Esophagus muscularis mucosa (tissue), 4 donors: ENCODE measurements around the gene CKAP5. TPM values are rescaled to one million over a fixed set of nuclear protein-coding genes. Genes with fewer than 3 reads are reported as not detected.

Experiments
- DNase-seq: peaks from one replicate; pipeline ENCODE4 v3.0.0-alpha.2; 2017; ENCODE audit errors: extremely low spot score
- H3K27ac ChIP-seq, 4 donors: fragments of 200-600 bp; sonication (generic); replicated peaks in 1 of 4; 1 replicate in 3 of 4; 2 replicates in 1 of 4; pipeline ENCODE4 v1.5.1; 2016 to 2019; ENCODE audit warnings: mild to moderate bottlenecking in 1 of 4
- H3K27me3 ChIP-seq, 4 donors: fragments of 200-600 bp; sonication (generic); one replicate each; pipeline versions ENCODE4 v1.5.1 to v1.6.0; 2016 to 2019
- H3K36me3 ChIP-seq, 4 donors: fragments of 200-600 bp; sonication (generic); one replicate each; pipeline ENCODE4 v1.5.1; 2016 to 2019
- H3K4me1 ChIP-seq, 4 donors: fragments of 200-600 bp; sonication (generic); one replicate each; pipeline ENCODE4 v1.5.1; 2016 to 2019
- H3K4me3 ChIP-seq, 4 donors: fragments of 200-600 bp; sonication (generic); 1 replicate in 2 of 4; 2 replicates in 2 of 4; pipeline ENCODE4 v1.5.1; 2016 to 2019; ENCODE audit warnings: mild to moderate bottlenecking in 4 of 4, moderate library complexity in 1 of 4
- H3K9me3 ChIP-seq, 4 donors: fragments of 200-600 bp; sonication (generic); 1 replicate in 3 of 4; 2 replicates in 1 of 4; pipeline ENCODE4 v1.5.1; 2016 to 2019
- EP300 ChIP-seq: sonication (generic); formaldehyde crosslinking; IDR thresholded peaks from one replicate; pipeline ENCODE4 v1.6.1; 2017; ENCODE audit warnings: antibody characterized with exemption
- POLR2A ChIP-seq: fragments of 450-650 bp; IDR thresholded peaks from one replicate; pipeline ENCODE4 v1.6.1; 2017; ENCODE audit warnings: antibody characterized with exemption, moderate library complexity, mild to moderate bottlenecking, low read depth
- POLR2AphosphoS5 ChIP-seq, 2 donors: sonication (generic); formaldehyde crosslinking; IDR thresholded peaks; one replicate each; pipeline ENCODE4 v1.6.1; 2017; ENCODE audit warnings: antibody characterized with exemption in 2 of 2
- WGBS: methylation state at CpG from one replicate; pipeline ENCODE4 v1.1.5; 2018; 5-methylcytosine and 5-hydroxymethylcytosine counted together
- intact Hi-C: fragments of 100-400 bp; cut with DNase I; formaldehyde crosslinking; loops from one replicate; pipeline ENCODE4 v1.15.1; 2023
- total RNA-seq, 4 donors: library from RNA; depleted of rRNA; stranded (reverse); fragments of >200 nt; gene quantifications; one replicate each; pipeline versions ENCODE4 v1.1.0 to v1.2.1, GENCODE V29; 2016
- TF ChIP-seq, protein P1 (sequence below), 3 experiments: fragments of 200-600 bp in 2 of 3; fragments of 450-650 bp in 1 of 3; sonication (generic) in 2 of 3; IDR thresholded peaks; one replicate each; pipeline ENCODE4 v1.5.1; 2017 to 2019; ENCODE audit warnings: antibody characterized with exemption in 3 of 3, mild to moderate bottlenecking in 2 of 3, moderate library complexity in 1 of 3

The CKAP5 gene
- total RNA-seq, 4 donors from 2014 or later = 32.4 to 49.2 (median 40.0) TPM

- Histone ChIP-seq H3K36me3 (peaks cover 0 to 28% (median 6%) of the 10 kb centered on the region in 4 donors), H3K27ac (peak overlapping the region in 2 of 4 donors; percentile 32 to 40), H3K9me3 (no peaks in the 10 kb centered on the region), H3K4me1 (peaks cover 0 to 28% (median 19%) of the 10 kb centered on the region in 4 donors), H3K4me3 (no peak overlapping the region), H3K27me3 (no peaks in the 10 kb centered on the region)
- intact Hi-C loops = no loop called here
- 73% methylated on average over 7 of the region's 12 CpGs for WGBS
- DNase-seq = no peak
- no peak for TF ChIP-seq POLR2AphosphoS5 (IDR thresholded peaks at IDR 0.05)
- no peak for TF ChIP-seq POLR2A
These were observed 13.0 kb upstream of the CKAP5 start for GRCh38 chr11:46858920-46859546.

DNA sequence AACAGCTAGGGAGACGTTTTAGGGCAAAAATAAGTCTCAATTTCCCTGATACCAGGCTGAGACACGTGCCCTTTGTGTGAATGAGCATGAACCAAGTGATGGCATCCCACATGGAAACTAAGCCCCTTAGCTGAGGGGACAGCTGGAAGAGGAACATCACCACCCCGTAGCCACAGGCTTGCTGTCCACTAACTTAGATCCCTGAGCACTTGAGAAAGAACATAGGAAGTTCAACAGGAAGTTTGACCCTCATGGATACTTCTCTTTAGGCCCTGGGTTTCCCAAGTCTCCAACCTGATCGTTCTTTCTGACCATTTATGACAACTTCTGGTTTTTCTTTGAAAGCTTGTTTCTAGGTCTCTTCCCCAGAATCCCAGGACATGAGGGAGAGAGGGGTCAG lies 11.6 kb upstream of the CKAP5 start:
- no peak overlapping the region for H3K4me3 ChIP-seq
- no peak for DNase-seq
- H3K27ac ChIP-seq = peak overlapping the region in 1 of 4 donors; percentile 19
- peaks cover 0 to 28% (median 19%) of the 10 kb centered on the region in 4 donors for H3K4me1 ChIP-seq
- intact Hi-C loops = no loop called here
- 50% methylated on average over 4 of the region's 4 CpGs for WGBS
- no peaks in the 10 kb centered on the region for H3K27me3 ChIP-seq
- TF ChIP-seq POLR2AphosphoS5 (IDR thresholded peaks at IDR 0.05) (no peak), POLR2A (no peak)
- H3K36me3 ChIP-seq = peaks cover 0 to 18% (median 2%) of the 10 kb centered on the region in 4 donors
- no peaks in the 10 kb centered on the region for H3K9me3 ChIP-seq

GRCh38 chr11:46856605-46857343 lies 10.7 kb upstream of the CKAP5 start:
- Histone ChIP-seq H3K36me3 (peaks cover 0 to 11% (median 2%) of the 10 kb centered on the region in 4 donors), H3K27ac (peak overlapping the region in 1 of 4 donors; percentile 31), H3K27me3 (no peaks in the 10 kb centered on the region), H3K4me1 (peaks cover 0 to 28% (median 19%) of the 10 kb centered on the region in 4 donors), H3K9me3 (no peaks in the 10 kb centered on the region), H3K4me3 (no peak overlapping the region)
- intact Hi-C loops = no loop called here
- TF ChIP-seq POLR2AphosphoS5 (IDR thresholded peaks at IDR 0.05) = no peak
- 55% methylated on average over 5 of the region's 5 CpGs for WGBS
- no peak for DNase-seq

- H3K27me3 ChIP-seq = no peaks in the 10 kb centered on the region
- H3K4me3 ChIP-seq = no peak overlapping the region
- intact Hi-C loops = no loop called here
- H3K9me3 ChIP-seq = no peaks in the 10 kb centered on the region
- 97% methylated on average over 2 of the region's 2 CpGs for WGBS
- no peak for TF ChIP-seq POLR2A
- no peak overlapping the region for H3K27ac ChIP-seq
- no peak for DNase-seq
- H3K36me3 ChIP-seq = peaks cover 0 to 11% (median 2%) of the 10 kb centered on the region in 4 donors
- peaks cover 0 to 27% (median 19%) of the 10 kb centered on the region in 4 donors for H3K4me1 ChIP-seq
These were observed 9.8 kb upstream of the CKAP5 start for GRCh38 chr11:46855863-46856262.

GRCh38 chr11:46855167-46855566 lies 9.1 kb upstream of the CKAP5 start:
- 98% methylated on average over 3 of the region's 3 CpGs for WGBS

DNA sequence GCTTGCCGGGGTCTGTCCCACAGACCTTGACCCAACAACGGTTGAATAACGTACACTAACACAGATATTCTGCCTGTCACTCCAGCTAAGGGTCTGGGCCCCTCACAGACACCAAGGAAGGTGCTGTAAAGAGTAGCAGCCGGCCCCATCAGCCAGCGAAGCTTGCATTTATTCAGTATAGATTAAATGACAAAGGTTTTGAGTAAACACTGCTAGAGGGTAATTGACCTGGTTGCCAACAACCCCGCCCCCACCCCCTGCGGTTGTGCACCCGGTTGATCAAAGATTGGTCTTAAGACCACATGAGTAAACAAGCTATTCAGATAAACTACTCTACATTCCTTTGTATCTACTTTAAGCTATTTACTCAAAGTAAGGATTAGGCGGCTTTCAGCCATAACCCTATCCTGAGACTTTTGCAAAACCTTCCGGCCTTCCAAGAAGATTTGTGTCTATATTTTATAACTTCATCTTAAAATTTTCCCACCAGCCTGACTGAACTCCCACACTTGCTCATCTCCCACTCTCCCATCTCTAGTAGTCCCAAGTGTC lies 4.8 kb upstream of the CKAP5 start:
- no peaks in the 10 kb centered on the region for H3K36me3 ChIP-seq
- peaks cover 4 to 7% (median 6%) of the 10 kb centered on the region in 4 donors for H3K4me1 ChIP-seq
- H3K27me3 ChIP-seq = no peaks in the 10 kb centered on the region
- no peak for TF ChIP-seq EP300
- TF ChIP-seq POLR2A = no peak
- TF ChIP-seq, protein P1, sequence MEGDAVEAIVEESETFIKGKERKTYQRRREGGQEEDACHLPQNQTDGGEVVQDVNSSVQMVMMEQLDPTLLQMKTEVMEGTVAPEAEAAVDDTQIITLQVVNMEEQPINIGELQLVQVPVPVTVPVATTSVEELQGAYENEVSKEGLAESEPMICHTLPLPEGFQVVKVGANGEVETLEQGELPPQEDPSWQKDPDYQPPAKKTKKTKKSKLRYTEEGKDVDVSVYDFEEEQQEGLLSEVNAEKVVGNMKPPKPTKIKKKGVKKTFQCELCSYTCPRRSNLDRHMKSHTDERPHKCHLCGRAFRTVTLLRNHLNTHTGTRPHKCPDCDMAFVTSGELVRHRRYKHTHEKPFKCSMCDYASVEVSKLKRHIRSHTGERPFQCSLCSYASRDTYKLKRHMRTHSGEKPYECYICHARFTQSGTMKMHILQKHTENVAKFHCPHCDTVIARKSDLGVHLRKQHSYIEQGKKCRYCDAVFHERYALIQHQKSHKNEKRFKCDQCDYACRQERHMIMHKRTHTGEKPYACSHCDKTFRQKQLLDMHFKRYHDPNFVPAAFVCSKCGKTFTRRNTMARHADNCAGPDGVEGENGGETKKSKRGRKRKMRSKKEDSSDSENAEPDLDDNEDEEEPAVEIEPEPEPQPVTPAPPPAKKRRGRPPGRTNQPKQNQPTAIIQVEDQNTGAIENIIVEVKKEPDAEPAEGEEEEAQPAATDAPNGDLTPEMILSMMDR (IDR thresholded peaks at IDR 0.05) = no peak
- TF ChIP-seq POLR2AphosphoS5 (IDR thresholded peaks at IDR 0.05) = no peak
- H3K27ac ChIP-seq = no peak overlapping the region
- no peak for DNase-seq
- intact Hi-C loops = no loop called here
- 73% methylated on average over 10 of the region's 10 CpGs for WGBS
- no peak overlapping the region for H3K4me3 ChIP-seq
- H3K9me3 ChIP-seq = no peaks in the 10 kb centered on the region

More at GRCh38 chr11:46855167-46855566, 9.1 kb upstream of the CKAP5 start:
- Histone ChIP-seq H3K27me3 (no peaks in the 10 kb centered on the region), H3K4me3 (no peak overlapping the region), H3K4me1 (peaks cover 0 to 20% (median 13%) of the 10 kb centered on the region in 4 donors), H3K36me3 (peaks cover 0 to 11% (median 2%) of the 10 kb centered on the region in 4 donors), H3K9me3 (no peaks in the 10 kb centered on the region), H3K27ac (no peak overlapping the region)
- TF ChIP-seq POLR2AphosphoS5 (IDR thresholded peaks at IDR 0.05) = no peak
- intact Hi-C loops = no loop called here
- no peak for DNase-seq

- WGBS = 88% methylated on average over 1 of the region's 1 CpG
- Histone ChIP-seq H3K9me3 (no peaks in the 10 kb centered on the region), H3K36me3 (no peaks in the 10 kb centered on the region), H3K4me1 (peaks cover 11 to 18% (median 15%) of the 10 kb centered on the region in 4 donors), H3K27ac (no peak overlapping the region), H3K27me3 (no peaks in the 10 kb centered on the region), H3K4me3 (no peak overlapping the region)
- TF ChIP-seq, protein P1 (IDR thresholded peaks at IDR 0.05) = no peak
- TF ChIP-seq POLR2A (no peak), EP300 (no peak), POLR2AphosphoS5 (IDR thresholded peaks at IDR 0.05) (no peak)
- DNase-seq = no peak
- intact Hi-C loops = no loop called here
These were observed 3.6 kb upstream of the CKAP5 start for GRCh38 chr11:46849631-46850030.
